GM18517 (cell line): ENCODE measurements around the gene S100A2.
A peak's percentile ranks its signal among the peaks of the same experiment; 100 is the strongest.

ENCODE experiments used
- ATAC-seq: cut with Tn5 transposase; IDR thresholded peaks from one replicate; pipeline ENCODE4 v1.9.1; 2021; ENCODE audit warnings: mild to moderate bottlenecking, moderate library complexity; ENCODE audit not compliant: unreplicated experiment

S100A2 gene

DNA sequence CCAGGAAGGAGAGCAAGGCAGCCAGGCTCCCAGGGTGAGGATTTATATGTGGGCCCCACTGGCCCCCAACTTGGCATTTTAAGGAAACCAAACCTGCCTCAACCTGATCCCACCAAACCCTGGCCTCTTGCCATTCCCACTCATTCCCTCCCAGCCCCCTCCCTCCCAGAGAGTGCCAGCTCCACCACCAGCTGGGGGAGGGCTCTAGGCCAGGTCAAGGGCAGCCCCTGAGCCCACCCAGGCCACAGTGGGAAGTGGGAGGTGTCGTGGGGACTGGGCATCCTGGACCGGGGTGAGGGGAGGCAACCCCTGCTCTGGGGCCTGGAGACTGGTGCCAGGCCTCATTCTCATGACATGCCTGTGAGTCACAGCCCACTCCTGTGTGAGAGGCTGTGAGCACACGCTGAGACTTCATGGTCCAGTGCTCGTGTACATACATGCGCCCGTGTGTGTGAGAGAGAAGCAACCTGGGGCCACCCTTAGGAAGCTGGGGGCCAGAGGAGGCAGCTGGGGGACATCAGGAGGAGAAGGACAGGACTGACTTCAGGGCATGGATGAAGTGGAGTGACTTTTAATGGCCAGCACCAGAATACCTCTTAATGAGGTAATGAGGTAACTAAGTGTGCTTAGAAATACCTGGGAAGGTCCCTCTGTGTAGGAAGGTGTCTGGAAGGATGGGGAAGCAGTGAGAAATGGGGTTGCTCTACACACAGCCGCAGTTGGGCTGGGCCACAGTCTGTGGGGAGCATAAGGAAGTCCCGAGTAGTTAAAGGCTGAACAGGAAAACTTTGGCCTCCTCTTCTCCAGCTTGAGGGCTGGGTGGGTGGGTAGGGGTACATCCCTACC lies at the start of gene S100A2:
Gene S100A2, minus strand, starts transcription at position 316 of the 846 bp plus-strand sequence. CDS start 1,967 bp downstream, outside the sequence.
- ATAC-seq = no peak

DNA sequence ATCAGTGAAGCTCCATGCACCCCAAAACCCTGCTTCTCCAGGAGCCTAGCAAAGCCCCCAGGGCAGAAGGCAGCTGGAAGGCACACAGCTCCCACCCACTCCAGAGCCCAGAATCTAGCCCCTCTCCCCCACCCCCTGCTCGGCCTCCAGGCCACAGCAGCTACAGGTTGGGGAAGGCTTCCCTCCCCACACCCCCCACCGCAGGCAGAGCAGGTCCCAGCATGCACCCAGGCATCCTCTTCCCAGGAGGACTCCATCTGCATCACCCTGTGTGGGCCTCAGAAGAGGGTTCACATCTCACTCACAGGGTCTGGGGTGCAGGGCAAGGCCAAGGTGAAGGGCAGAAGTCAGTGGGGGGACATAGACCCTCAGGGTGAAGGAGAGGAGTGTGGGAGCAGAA lies 49.8 kb upstream of the S100A2 start:
- ATAC-seq = no peak

DNA sequence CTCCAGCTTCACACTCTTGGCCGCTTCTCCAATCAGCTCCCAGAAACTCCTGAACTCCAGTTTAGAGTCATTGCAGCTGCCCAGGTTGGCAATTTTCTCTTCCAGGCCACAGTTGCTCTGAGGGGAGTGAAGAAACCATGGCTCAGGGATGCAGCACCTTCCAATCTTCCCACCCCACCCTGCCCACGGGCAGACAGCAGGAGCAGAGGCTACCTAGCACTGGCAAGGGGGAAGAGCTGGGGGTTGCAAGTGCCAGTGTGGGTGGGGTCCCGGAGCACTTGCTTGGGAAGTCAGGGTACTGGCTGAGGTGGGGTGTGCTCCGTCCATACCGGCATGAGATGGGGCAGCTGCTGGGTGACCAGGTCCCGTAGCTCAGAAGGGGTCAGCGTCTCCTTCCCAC lies 49.3 kb upstream of the S100A2 start:
- ATAC-seq = no peak

DNA sequence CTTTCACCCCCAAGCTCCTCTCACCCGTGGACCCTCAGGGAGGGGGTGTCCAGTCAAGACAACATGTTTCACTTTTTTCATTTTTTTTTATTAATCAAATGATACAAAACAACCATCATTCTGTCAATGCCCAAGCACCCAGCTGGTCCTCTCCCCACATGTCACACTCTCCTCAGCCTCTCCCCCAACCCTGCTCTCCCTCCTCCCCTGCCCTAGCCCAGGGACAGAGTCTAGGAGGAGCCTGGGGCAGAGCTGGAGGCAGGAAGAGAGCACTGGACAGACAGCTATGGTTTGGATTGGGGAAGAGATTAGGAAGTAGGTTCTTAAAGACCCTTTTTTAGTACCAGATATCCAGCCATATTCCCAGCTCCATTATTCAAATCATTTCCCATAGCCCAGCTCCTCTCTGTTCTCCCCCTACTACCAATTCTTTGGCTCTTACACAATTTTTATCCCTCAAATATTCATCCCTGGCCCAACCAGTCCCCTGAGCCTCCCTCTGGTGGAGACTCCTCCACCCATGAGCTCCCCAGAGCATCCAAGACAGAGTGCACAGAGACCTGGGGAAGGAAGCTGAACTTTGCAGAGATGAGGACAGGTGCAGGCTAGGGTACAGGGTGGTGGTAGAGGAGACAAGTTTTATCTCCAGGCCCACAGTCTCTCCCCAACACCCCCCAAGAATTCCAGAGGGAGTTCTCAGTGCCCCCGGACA lies 48.7 kb upstream of the S100A2 start:
- no peak for ATAC-seq

DNA sequence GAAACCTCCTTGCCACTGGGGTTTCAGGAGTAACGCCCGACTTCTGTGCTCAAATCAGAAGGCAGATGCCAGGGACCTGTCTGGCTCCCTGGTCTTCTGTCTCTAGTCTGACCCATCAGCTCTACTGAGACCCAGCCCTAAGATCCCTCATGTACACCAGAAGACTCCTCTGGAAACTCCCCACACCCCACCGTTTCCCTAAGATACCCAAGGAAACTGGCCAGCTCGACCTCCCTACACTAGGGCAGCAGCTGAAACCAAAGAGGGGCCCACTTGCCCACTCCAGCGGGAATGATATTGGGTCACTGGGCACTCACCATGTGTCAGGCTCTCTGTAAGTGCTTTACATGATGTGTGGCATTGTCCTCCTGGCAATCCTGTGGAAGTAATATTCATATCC lies 47.8 kb upstream of the S100A2 start:
- ATAC-seq = no peak

DNA sequence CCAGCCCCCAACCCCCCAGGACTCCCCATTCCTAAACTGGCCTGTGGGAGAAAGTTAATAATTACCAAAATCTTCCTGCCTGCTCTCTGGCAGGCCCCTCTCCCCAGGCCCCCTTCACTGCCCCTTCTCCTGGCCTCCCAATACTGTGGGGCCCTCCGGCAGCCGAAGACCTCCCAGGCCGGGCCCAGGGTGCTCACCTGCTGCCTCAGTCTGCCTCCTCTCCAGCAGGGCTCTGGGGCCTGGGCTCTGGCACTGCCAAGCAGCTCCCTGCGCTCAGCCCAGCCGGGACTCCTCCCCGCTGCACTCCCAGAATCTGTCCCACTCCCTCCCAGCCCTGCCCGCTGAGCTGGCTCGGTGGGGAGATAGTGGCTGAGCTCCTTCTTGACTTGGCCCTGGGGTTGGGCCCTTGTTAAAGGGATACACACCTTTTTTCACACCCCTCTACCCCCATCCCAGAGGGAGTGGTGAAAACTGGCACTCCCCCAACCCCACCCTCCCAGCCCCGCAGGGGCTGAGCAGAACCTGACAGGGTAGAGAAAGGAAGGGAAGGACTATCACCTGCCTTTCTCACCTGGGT lies 47.2 kb upstream of the S100A2 start, which contains the start of gene S100A16:
Gene S100A16, minus strand, starts transcription at position 383 of the 577 bp plus-strand sequence. CDS start 4,986 bp downstream, outside the sequence.
- ATAC-seq = no peak

DNA sequence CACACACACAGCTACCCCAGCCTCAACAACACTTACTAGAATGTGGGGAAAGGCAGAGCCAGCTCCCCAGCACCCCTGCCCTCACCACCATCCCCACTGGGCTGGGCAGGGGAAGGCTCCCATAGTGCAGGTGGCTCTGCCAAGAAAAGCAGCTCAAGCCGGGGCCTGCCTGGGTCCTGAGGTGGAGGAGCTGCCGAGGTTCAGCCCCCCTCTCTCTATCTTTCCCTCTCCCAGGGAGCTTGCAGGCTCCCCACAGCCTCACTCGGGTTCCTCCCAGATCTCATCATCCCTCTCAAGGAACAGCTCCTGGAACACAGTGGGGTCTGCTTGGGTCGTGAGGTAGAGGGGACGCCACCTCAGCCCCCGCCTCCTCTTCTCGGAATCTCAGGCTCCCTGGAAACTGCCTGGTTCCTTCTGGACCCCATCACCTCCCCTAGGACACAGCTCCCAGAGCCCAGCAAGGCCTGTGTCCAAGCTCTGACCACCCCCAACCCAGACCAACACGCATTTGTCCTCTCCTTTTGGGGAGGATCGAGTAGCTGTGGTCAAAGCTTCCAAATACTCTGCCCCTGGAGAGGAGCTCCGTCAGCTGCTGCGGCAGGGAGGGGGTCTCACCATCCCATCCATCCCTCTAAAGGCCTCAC lies 46.6 kb upstream of the S100A2 start:
- no peak for ATAC-seq

DNA sequence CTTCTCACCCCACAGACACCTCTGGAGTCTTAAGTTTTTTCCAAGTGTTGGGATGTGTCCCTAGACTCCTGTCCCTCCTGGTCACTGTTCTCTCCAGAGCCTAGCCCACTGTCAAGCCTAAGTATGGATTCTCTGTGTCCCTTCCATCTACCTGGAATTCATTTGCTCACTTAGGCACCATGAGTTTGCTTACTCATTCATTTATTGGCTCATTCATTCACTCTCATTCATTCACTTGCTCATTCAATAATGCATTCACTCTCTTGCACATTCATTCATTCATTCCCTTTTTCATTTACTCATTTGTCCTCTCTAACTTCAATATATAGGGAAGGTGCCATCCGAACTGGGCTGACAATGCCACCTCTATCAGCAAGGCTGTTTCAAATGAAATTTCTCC lies 45.7 kb upstream of the S100A2 start:
- no peak for ATAC-seq

DNA sequence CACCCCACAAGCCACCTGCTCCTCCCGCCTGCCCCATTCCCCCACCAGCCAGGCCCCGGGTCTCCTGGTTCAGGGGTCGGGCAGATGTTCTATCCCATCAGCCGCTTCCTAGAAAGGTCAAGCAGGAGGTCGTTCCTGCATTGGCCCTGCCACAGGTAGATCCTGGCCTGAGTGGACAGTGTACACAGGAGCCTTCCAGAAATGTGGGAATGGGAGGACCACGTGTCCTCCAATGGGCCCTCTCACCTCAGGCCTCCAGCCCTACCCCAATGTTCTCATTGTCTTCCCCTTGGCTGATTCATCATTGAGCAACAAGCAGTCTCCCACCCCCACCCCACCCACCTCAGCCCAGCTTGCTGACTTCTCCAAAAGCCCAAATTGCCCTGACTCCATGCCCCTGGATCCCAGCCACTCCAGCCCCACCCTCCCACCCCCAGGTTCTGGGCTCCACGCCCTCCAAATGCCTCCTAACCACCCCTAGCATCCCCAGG lies 45.2 kb upstream of the S100A2 start:
- ATAC-seq = no peak

DNA sequence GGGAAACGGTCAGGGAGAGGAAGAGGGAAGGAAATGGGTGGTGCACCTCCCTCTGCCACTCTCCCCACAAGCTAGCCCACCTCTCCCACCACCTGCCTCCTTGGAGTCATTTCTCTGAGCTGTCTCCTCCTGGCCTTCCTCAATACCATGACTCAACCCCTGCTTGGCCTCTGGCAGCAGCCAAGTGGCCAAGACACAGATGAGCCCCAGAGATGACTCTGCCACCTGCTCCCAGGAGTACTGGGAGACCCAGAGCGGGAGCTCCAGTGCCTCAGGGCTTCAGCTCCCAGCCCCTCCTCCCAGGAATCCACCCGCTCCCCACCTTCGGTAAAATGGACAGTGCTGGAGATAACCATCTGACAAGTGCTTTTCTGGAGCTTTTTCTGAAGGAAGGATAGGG lies 44.7 kb upstream of the S100A2 start:
- ATAC-seq = no peak

DNA sequence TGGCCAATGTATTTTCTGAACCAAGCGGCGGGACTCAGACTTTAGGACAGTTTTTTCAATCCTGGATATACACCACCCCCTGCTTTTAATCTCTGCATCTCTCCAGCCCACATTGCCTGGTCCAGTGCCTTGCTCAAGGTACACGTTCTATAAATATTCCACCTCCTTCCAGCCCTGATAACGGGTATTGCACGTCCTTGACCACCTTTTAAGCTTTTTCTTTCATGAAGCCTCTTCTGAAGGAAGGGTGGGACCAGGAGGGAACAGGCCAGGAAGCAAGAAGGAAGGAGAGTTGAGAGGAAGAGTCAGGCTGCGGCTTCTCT lies 43.9 kb upstream of the S100A2 start:
- no peak for ATAC-seq

DNA sequence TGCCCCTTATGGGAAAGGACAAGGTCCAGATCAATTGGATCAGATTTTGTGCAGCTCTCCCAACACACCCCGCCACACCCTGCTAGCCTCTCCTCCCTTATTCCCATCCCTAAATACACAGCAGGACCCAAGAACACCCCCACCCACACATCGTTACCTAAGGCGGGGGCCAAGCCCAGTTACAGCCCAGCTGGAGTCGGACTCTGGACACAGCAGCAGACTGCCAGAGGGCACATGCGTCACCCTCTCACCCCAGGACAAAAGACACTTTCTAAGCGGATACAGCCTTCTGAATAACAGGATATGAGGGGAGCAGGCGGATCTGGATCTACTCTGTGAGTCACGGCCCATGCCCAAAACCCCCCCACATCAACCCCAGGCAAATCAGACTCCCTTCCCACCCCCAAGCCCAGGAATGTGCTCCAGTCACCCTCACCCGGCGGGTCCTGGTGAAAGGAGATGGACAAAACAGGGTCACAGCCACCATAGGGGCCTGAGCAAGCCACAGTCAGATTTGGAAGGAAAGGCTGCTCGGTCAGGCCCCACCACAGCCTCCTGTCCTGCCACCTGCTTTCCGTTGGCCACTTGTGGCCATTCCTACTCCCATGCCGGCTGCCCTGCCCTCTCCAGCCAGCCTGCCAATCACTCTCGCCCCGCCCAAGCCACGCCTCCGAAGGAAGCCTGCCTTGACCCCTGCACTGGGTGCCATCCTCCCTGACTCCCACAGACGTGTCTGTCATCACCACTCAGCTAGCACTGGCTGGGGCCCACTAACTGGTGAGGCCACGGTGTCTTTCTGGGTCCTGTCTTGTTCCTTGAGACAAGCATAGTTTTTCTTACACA lies 43.3 kb upstream of the S100A2 start:
- ATAC-seq = no peak

DNA sequence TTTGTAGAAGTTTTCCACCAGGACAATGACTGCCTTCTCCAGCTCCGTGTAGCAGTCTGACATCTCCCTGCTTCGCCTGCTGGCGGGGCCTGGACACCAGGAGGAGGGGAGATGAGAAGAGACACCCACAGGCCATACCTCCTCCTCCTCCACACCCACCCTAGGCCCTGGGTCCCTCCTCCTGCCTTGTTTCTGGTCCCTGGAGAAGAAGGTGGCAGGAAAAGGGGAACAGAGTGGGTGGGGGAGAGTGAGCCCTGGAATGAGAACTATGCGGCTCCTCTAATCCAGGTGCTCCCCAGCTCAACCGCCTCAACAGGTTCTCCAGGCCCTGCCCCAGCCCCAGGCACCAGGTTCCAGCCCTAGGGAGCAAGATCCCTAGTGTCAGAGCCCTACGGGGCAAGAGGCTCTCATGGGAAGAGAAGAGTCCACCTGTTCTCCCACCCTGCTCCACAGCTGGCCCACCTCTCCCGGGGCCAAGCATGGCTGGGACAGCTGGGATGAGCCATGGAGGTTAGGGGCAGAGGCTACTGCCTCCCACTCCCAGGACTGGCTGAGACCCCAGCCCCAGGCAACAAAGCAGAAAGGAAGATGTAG lies 42.5 kb upstream of the S100A2 start:
- ATAC-seq = no peak

DNA sequence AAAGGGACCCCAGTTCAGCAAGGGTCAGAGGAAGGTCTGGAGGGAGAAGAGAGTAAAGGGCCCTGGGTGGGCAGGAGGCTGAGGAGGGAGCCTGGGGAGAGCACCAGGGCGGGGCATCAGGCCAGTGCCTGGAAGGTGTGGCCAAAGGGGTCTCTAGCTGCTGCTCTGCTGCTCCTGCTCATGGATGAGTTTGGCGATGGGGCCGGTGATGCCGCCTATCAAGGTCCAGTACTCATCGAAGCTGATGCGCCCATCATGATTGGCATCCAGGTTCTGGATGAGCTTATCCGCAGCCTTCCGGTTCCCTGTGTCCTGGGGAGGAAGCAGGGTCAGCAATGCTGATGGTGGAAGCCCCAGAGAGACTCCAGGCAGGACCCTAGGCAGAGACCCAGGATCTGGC lies 41.7 kb upstream of the S100A2 start:
- no peak for ATAC-seq

DNA sequence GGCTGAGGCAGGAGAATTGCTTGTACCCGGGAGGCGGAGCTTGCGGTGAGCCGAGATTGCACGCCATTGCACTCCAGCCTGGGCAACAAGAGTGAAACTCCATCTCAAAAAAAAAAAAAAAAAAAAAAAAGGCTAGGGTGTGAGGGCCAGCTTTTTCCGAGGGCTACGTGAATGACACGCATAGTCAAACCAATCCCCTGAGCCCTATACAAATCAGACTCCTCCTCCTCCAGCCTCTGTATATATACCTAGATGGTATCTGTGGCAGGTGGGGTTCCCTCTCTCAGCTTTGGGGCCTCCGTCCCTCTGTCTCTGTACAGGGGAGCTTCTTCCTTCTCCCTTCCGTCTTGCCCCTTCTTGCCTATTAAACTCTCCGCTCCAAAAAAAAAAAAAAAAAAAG lies 40.5 kb upstream of the S100A2 start:
- no peak for ATAC-seq

DNA sequence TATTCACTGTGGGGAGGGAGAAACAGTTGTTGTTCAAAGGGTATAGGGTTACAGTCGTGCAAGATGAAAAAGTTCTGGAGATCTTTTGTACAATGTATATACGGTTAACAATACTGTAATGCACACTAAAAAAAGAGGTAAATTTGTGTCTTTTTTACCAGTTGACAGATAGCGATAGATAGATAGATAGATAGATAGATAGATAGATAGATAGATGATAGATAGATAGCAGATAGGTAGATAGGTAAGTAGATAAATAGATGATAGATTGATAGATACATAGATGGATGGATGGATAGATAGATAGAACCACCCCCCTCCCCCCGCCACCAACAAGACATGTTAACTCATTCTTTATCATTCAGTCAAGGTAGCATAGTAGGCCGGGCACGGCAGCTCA lies 37.1 kb upstream of the S100A2 start:
- no peak for ATAC-seq

DNA sequence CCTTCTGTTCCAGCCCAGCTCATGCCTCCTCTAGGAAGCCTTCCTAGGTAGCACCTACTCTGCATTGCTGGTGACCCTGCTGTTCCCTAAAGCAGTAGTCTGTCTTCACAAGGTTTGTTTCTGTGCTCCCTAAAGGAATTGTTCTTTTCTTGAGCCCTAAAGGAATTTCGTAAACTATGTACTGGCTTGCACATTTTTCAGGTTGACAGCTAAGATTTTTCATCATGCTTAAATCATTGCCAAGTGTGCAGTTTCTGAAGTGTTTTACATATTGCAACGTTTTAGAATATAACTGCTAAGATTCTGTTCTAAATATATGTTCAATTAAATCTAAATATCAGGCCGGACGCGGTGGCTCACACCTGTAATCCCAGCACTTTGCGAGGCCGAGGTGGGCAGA lies 34.2 kb upstream of the S100A2 start:
- ATAC-seq = no peak

DNA sequence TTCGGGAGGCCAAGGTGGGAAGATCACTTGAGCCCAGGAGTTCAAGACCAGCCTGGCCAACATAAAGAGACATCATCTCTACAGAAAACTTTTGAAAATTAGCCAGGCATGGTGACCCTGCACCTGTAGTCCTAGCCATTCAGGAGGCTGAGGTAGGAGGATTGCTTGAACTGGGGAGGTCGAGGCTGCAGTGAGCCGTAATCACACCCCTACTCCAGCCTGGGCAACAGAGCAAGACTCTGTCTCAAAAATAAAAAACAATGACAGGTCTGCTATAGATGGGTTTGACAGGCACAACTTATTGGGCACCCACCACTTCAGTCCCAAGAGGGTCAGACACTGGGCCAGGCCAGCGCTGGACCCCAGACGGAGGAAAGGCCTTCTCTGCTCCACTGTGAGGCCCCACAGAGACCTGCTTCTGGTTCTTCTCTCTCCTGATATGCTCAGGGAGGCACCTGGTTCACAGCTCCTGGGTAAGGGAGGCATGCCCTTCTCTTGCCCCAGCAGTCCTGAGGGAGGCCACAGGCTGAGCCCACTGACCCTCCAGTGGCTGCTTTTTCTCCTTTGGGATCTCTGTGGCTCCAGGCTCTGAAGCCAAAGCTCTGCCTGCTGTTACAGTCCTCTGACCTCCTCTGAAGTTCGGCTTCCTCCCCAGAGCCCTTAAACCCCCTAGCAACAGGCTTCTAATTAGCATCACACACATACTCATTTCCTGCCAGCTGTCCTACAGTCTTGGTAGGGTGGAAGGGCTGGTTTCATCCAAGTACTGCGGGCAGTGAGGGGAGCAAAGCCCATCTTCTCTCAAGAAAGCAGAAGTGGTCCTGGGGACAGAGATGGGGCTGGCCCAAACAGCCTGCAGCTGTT lies 32.9 kb upstream of the S100A2 start:
- ATAC-seq = peak; percentile 97

DNA sequence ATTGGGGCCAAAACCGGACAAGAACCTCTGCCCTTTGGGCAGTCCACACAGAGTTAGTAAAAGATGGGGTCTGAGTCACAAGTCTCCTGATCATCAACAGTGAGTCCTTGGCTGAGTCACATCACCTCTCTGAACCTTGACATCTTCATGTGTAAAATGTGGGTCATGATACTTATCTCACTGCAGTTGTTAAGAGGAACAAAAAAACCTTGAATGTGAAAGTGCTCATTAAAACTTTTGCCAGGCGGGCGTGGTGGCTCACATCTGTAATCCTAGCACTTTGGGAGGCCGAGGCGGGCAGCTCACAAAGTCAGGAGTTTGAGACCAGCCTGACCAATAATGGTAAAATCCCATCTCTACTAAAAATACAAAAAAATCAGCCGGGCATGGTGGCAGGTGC lies 31.6 kb upstream of the S100A2 start:
- no peak for ATAC-seq
